ENCODE data around the gene GPT2. TPM values are rescaled to one million over a fixed set of nuclear protein-coding genes. Genes with fewer than 3 reads are reported as not detected.

The GPT2 gene, protein sequence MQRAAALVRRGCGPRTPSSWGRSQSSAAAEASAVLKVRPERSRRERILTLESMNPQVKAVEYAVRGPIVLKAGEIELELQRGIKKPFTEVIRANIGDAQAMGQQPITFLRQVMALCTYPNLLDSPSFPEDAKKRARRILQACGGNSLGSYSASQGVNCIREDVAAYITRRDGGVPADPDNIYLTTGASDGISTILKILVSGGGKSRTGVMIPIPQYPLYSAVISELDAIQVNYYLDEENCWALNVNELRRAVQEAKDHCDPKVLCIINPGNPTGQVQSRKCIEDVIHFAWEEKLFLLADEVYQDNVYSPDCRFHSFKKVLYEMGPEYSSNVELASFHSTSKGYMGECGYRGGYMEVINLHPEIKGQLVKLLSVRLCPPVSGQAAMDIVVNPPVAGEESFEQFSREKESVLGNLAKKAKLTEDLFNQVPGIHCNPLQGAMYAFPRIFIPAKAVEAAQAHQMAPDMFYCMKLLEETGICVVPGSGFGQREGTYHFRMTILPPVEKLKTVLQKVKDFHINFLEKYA
- 47.1 and 58.0 TPM in 2 replicates for total RNA-seq (2014; rRNA removed; shearing (Covaris generic))

GRCh38 chr16:46883690-46884512 is at the start of gene GPT2:
GPT2 (plus strand) TSS chr16:46884362; CDS start chr16:46884716, 354 bp downstream.

GRCh38 chr16:46973207-46973995 is 89.2 kb downstream of the GPT2 start, which contains the start of gene DNAJA2:
DNAJA2 (minus strand) TSS chr16:46973674; CDS start chr16:46973572, 102 bp downstream.

Small RNA genes within 50 kb of the gene (small RNA-seq; reads per million reads assigned to genes)
- not detected for gene AC007225.2

Other genes starting within 250 kb of the GPT2 start
- 29.6 and 44.1 TPM in 2 replicates for gene VPS35, start 195.2 kb upstream of the GPT2 start, total RNA-seq (2014; rRNA removed; shearing (Covaris generic))
- 50.4 and 51.8 TPM in 2 replicates for gene ORC6, start 194.7 kb upstream of the GPT2 start, total RNA-seq (2014; rRNA removed; shearing (Covaris generic))
- gene MYLK3, start 136.0 kb upstream of the GPT2 start, total RNA-seq (2014; rRNA removed; shearing (Covaris generic)), result 0.21 and 0.41 TPM in 2 replicates
- gene C16orf87, start 53.2 kb upstream of the GPT2 start, total RNA-seq (2014; rRNA removed; shearing (Covaris generic)), result 12.7 and 14.1 TPM in 2 replicates
- 67.6 and 71.7 TPM in 2 replicates for gene DNAJA2, start 89.3 kb downstream of the GPT2 start, total RNA-seq (2014; rRNA removed; shearing (Covaris generic))

All from A375 (cell line).